Measurements from ENCODE around the gene PCBD2.

DNA sequence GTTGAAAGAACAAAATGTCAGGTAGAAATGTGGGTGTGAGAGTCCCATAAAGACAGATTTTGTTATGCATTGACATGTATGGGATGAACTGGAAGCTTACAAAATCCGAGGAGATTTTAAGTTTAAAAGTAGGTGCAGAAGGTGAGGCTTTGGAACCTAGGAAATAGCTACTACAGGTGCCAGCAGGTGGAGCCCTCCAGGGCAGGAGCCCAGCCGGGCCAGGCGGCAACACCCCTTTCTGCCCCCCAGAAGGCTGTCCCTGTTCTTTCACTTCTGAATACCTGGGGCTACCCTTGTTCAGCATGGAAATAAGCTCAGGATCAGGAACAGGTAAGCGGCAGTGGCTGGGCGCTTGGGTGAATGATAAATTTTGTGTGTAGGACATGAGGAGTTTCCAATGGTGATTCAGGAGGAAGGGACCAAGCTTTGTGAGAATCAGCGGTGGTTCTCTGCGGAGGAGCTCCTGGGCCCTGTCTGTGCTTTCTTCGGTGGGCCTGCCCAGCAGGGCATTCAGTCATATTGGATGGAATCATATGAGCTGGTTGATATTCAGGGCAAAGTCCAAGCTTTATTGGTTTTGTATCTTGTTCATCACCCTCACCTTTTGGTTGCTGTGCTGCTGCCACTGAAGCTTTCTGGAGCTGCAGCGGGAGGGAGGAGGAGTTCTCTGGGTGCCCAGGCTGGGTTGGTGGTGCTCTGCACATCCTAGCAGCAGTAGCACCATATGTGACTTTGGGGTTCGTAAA, 12.3 kb downstream of the PCBD2 start:
- TF ChIP-seq, protein P1, sequence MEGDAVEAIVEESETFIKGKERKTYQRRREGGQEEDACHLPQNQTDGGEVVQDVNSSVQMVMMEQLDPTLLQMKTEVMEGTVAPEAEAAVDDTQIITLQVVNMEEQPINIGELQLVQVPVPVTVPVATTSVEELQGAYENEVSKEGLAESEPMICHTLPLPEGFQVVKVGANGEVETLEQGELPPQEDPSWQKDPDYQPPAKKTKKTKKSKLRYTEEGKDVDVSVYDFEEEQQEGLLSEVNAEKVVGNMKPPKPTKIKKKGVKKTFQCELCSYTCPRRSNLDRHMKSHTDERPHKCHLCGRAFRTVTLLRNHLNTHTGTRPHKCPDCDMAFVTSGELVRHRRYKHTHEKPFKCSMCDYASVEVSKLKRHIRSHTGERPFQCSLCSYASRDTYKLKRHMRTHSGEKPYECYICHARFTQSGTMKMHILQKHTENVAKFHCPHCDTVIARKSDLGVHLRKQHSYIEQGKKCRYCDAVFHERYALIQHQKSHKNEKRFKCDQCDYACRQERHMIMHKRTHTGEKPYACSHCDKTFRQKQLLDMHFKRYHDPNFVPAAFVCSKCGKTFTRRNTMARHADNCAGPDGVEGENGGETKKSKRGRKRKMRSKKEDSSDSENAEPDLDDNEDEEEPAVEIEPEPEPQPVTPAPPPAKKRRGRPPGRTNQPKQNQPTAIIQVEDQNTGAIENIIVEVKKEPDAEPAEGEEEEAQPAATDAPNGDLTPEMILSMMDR (conservative IDR thresholded peaks at IDR 0.05; ENCODE audit: low read depth, low read length) = peak; percentile 60
- TF ChIP-seq EZH2 (IDR thresholded peaks at IDR 0.05; ENCODE audit: low read length, unreplicated experiment) (no peak), EZH2phosphoT487 (IDR thresholded peaks at IDR 0.05; ENCODE audit: borderline replicate concordance, low read length) (no peak)
